Measurements from ENCODE around the gene SLC27A5. TPM values are rescaled to one million over a fixed set of nuclear protein-coding genes. Genes with fewer than 3 reads are reported as not detected.

SLC27A5 gene
- total and polyA plus RNA-seq, 2 of the 13 experiments (the other 11 are each of a cell fraction or from before 2014, with no cell fraction given), result 30.3 to 40.2 TPM

DNA sequence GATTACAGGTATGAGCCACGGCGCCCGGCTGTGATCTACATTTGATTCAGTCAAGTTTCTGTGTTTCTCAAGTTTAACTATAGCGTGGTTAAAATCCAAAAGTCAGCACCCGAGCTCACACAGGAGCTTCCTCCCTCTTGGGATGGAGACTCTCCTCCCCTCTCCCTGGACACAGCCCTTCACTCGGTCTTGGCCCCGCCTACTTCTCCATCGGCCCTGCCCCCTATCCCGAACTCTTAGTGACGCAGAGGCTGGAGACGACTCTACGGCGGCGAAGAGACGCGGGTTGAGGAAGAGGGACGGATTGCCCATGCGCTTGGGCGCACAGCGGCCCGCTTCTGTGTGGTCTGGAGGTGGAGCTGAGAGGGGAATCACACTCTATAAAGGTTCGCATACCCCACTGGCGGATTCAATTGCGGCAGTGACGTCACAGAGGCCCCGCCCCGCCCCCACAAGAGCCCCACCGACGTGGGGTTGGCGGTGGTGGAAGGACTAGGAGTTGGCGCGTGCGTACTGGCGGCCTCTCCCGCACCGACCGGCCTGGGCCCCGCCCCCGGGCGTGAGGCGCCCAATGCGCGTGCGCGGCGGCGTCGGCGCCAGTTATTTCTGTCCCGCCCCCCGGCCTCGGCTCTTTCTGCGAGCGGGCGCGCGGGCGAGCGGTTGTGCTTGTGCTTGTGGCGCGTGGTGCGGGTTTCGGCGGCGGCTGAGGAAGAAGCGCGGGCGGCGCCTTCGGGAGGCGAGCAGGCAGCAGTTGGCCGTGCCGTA is 32.2 kb upstream of the SLC27A5 start, which contains the start of gene TRIM28 (continued):
- TF ChIP-seq SNRNP70 (IDR thresholded peaks at IDR 0.05; ENCODE audit: low read depth, low read length), result no peak
- TF ChIP-seq, protein P1, sequence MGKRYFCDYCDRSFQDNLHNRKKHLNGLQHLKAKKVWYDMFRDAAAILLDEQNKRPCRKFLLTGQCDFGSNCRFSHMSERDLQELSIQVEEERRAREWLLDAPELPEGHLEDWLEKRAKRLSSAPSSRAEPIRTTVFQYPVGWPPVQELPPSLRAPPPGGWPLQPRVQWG (CRISPR knock-in tag; IDR thresholded peaks at IDR 0.05; ENCODE audit: borderline replicate concordance, low read depth), result no peak
- peak; percentile 50; the same call in 1 of the 2 replicates for TF ChIP-seq SALL1 (CRISPR knock-in tag; IDR thresholded peaks at IDR 0.05)
- TF ChIP-seq HNRNPUL1 (IDR thresholded peaks at IDR 0.05; ENCODE audit: low read depth, low read length), result no peak
- no peak for TF ChIP-seq FOXM1 (CRISPR knock-in tag; IDR thresholded peaks at IDR 0.05)
- TF ChIP-seq CENPX (CRISPR knock-in tag; IDR thresholded peaks at IDR 0.05), result no peak
- TF ChIP-seq AGO2 (optimal IDR thresholded peaks at IDR 0.05; ENCODE audit: low read depth, low read length), result no peak
- TF ChIP-seq ATF7-NPFF (CRISPR knock-in tag; IDR thresholded peaks at IDR 0.05; ENCODE audit: low read depth), result peak; percentile 94
- TF ChIP-seq SETDB1 (CRISPR knock-in tag; IDR thresholded peaks at IDR 0.05; ENCODE audit: borderline replicate concordance), result no peak
- TF ChIP-seq ZNF281 (CRISPR knock-in tag; IDR thresholded peaks at IDR 0.05; ENCODE audit: borderline replicate concordance), result no peak
- TF ChIP-seq, protein P2, sequence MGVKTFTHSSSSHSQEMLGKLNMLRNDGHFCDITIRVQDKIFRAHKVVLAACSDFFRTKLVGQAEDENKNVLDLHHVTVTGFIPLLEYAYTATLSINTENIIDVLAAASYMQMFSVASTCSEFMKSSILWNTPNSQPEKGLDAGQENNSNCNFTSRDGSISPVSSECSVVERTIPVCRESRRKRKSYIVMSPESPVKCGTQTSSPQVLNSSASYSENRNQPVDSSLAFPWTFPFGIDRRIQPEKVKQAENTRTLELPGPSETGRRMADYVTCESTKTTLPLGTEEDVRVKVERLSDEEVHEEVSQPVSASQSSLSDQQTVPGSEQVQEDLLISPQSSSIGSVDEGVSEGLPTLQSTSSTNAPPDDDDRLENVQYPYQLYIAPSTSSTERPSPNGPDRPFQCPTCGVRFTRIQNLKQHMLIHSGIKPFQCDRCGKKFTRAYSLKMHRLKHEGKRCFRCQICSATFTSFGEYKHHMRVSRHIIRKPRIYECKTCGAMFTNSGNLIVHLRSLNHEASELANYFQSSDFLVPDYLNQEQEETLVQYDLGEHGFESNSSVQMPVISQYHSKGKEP (CRISPR knock-in tag; IDR thresholded peaks at IDR 0.05), result peak; percentile 79; the same call in 1 of the 2 replicates
- TF ChIP-seq ZNF501 (CRISPR knock-in tag; IDR thresholded peaks at IDR 0.05), result peak; percentile 88
- 0 out of 2 replicates have a peak, but pooled peaks have one; percentile 25 for TF ChIP-seq ZFP41 (CRISPR knock-in tag; IDR thresholded peaks at IDR 0.05; ENCODE audit: borderline replicate concordance)
- TF ChIP-seq, protein P3, sequence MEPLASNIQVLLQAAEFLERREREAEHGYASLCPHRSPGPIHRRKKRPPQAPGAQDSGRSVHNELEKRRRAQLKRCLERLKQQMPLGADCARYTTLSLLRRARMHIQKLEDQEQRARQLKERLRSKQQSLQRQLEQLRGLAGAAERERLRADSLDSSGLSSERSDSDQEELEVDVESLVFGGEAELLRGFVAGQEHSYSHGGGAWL (CRISPR knock-in tag; IDR thresholded peaks at IDR 0.05), result peak; percentile 71; the same call in 1 of the 2 replicates
- TF ChIP-seq ARNT (IDR thresholded peaks at IDR 0.05), result no peak
- peak; percentile 64 for TF ChIP-seq KDM2A (CRISPR knock-in tag; IDR thresholded peaks at IDR 0.05; ENCODE audit: borderline replicate concordance, low read depth)
- TF ChIP-seq ZNF768 (CRISPR knock-in tag; IDR thresholded peaks at IDR 0.05), result peak; percentile 48; the same call in 1 of the 2 replicates
- no peak for TF ChIP-seq SMAD9 (CRISPR knock-in tag; IDR thresholded peaks at IDR 0.05)
- TF ChIP-seq ZNF414 (CRISPR knock-in tag; IDR thresholded peaks at IDR 0.05), result no peak
- peak; percentile 60; the same call in 1 of the 2 replicates for TF ChIP-seq HOXD1 (CRISPR knock-in tag; IDR thresholded peaks at IDR 0.05)
- TF ChIP-seq U2AF1 (optimal IDR thresholded peaks at IDR 0.05; ENCODE audit: low read depth, low read length), result no peak
- peak; percentile 75 for TF ChIP-seq ZNF777 (CRISPR knock-in tag; IDR thresholded peaks at IDR 0.05)
- TF ChIP-seq PCBP1 (IDR thresholded peaks at IDR 0.05; ENCODE audit: borderline replicate concordance, low read depth, low read length), result no peak

Data from HepG2 (cell line).